ENCODE results near the gene NANOS3. TPM values are rescaled to one million over a fixed set of nuclear protein-coding genes. Genes with fewer than 3 reads are reported as not detected.

The NANOS3 gene
- total and polyA plus RNA-seq, 2 of the 13 experiments (the other 11 are each of a cell fraction or from before 2014, with no cell fraction given): 0.21 TPM; not detected in 1

- peaks cover 2 to 28% of the 10 kb centered on the region in 2 experiments; a peak in 4 of 5 replicates for H3K27me3 ChIP-seq (ENCODE audit: control insufficient read depth in 1 of 2, insufficient read depth in 2 of 2, low read length in 2 of 2)
- ATAC-seq: no peak
- no peaks in the 10 kb centered on the region for H3K9me3 ChIP-seq (ENCODE audit: low read length)
- 32% methylated on average over 22 of the region's 26 CpGs for WGBS (ENCODE audit: low lambda C conversion rate)
- in situ Hi-C loops (cut with HindIII; ENCODE audit: extremely low pct_ligation_motif_present, low pct_unique_long_range_greater_than_20kb) (loop anchor here (5.0 to 25.0 kb wide), 3 partner anchors 67 to 527 kb away; partner anchors contain the start of genes DCAF15, DDX39A and MISP3), intact Hi-C loops (cut with micrococcal nuclease; ENCODE audit: unreplicated experiment) (no loop called here)
- H3K36me3 ChIP-seq (replicated peaks in 1 of 2; ENCODE audit: control insufficient read depth in 1 of 2, insufficient read depth in 2 of 2, low read length in 2 of 2): no peaks in the 10 kb centered on the region
- no peak overlapping the region for H3K4me2 ChIP-seq (ENCODE audit: low read depth, low read length)
- ChIA-PET POLR2A (interaction anchor here (0.7 to 1.3 kb wide), 2 partner anchors 177 to 252 kb away, joined by 3 read pairs; partner anchors contain the start of gene PALM3), CTCF (ENCODE audit: low intra/inter-chr PET ratio, low total read pairs) (no interaction called here)
- H2AFZ ChIP-seq (ENCODE audit: low read length): no peak overlapping the region
- peaks cover 56% of the 10 kb centered on the region for H3K4me1 ChIP-seq (ENCODE audit: insufficient read depth, low read length)
- no TSS peak for BruUV-seq (replicated peaks)
- no peak for DNase-seq (ENCODE audit: low spot score)
- H3K4me3 ChIP-seq (replicated peaks in 1 of 3; ENCODE audit: insufficient read depth in 1 of 3, low read depth in 2 of 3, low read length in 3 of 3): no peak overlapping the region
- FAIRE-seq: no peak
- no peaks in the 10 kb centered on the region for H3K79me2 ChIP-seq (ENCODE audit: insufficient read depth, low read length)
- no peak overlapping the region for H3K27ac ChIP-seq (ENCODE audit: extremely low read length, insufficient read depth, low read length)
- no peaks in the 10 kb centered on the region for H4K20me1 ChIP-seq (ENCODE audit: insufficient read depth, low read length)
- TF ChIP-seq, protein P1, sequence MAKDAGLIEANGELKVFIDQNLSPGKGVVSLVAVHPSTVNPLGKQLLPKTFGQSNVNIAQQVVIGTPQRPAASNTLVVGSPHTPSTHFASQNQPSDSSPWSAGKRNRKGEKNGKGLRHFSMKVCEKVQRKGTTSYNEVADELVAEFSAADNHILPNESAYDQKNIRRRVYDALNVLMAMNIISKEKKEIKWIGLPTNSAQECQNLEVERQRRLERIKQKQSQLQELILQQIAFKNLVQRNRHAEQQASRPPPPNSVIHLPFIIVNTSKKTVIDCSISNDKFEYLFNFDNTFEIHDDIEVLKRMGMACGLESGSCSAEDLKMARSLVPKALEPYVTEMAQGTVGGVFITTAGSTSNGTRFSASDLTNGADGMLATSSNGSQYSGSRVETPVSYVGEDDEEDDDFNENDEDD (CRISPR knock-in tag; IDR thresholded peaks at IDR 0.05; ENCODE audit: borderline replicate concordance): no peak
- TF ChIP-seq, protein P2, sequence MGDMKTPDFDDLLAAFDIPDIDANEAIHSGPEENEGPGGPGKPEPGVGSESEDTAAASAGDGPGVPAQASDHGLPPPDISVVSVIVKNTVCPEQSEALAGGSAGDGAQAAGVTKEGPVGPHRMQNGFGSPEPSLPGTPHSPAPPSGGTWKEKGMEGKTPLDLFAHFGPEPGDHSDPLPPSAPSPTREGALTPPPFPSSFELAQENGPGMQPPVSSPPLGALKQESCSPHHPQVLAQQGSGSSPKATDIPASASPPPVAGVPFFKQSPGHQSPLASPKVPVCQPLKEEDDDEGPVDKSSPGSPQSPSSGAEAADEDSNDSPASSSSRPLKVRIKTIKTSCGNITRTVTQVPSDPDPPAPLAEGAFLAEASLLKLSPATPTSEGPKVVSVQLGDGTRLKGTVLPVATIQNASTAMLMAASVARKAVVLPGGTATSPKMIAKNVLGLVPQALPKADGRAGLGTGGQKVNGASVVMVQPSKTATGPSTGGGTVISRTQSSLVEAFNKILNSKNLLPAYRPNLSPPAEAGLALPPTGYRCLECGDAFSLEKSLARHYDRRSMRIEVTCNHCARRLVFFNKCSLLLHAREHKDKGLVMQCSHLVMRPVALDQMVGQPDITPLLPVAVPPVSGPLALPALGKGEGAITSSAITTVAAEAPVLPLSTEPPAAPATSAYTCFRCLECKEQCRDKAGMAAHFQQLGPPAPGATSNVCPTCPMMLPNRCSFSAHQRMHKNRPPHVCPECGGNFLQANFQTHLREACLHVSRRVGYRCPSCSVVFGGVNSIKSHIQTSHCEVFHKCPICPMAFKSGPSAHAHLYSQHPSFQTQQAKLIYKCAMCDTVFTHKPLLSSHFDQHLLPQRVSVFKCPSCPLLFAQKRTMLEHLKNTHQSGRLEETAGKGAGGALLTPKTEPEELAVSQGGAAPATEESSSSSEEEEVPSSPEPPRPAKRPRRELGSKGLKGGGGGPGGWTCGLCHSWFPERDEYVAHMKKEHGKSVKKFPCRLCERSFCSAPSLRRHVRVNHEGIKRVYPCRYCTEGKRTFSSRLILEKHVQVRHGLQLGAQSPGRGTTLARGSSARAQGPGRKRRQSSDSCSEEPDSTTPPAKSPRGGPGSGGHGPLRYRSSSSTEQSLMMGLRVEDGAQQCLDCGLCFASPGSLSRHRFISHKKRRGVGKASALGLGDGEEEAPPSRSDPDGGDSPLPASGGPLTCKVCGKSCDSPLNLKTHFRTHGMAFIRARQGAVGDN (CRISPR knock-in tag; IDR thresholded peaks at IDR 0.05): peak; percentile 14; the same call in 1 of the 2 replicates
- no peak for TF ChIP-seq RFX1 (IDR thresholded peaks at IDR 0.05)
- no peak overlapping the region for H3K9ac ChIP-seq (ENCODE audit: insufficient read depth, low read depth, low read length)
Observed at GRCh38 chr19:13884726-13885591, 8.0 kb downstream of the NANOS3 start.

All from HepG2 (cell line).